ENCODE measurements around the gene ST6GALNAC5.

DNA sequence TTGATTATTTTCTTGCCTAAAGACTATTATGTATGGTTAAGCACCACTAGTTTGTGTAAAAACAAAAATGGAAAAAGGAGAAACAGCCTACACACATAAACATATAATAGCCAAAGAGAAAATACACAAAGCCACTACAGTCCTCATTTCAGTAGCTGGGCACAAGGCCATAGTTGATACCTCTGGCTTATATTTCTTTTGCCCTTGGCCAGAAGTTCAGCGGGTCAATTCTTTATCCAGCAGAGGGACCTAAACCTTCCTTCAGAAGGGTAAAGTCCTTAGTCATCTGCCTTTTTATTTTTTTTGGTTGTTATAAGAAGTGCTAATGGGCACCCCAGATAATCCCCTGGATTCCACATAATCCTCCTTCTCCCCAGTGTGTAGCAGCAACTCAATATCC, 217.8 kb downstream of the ST6GALNAC5 start:
- TF ChIP-seq, protein P1, sequence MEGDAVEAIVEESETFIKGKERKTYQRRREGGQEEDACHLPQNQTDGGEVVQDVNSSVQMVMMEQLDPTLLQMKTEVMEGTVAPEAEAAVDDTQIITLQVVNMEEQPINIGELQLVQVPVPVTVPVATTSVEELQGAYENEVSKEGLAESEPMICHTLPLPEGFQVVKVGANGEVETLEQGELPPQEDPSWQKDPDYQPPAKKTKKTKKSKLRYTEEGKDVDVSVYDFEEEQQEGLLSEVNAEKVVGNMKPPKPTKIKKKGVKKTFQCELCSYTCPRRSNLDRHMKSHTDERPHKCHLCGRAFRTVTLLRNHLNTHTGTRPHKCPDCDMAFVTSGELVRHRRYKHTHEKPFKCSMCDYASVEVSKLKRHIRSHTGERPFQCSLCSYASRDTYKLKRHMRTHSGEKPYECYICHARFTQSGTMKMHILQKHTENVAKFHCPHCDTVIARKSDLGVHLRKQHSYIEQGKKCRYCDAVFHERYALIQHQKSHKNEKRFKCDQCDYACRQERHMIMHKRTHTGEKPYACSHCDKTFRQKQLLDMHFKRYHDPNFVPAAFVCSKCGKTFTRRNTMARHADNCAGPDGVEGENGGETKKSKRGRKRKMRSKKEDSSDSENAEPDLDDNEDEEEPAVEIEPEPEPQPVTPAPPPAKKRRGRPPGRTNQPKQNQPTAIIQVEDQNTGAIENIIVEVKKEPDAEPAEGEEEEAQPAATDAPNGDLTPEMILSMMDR (IDR thresholded peaks at IDR 0.05), result no peak
- no peak for TF ChIP-seq POLR2A (IDR thresholded peaks at IDR 0.05)
- TF ChIP-seq EP300 (IDR thresholded peaks at IDR 0.05), result no peak

Data from ovary (tissue), 3 donors.